Liver (tissue), 9 donors: ENCODE measurements around the gene NUDT8. TPM values are rescaled to one million over a fixed set of nuclear protein-coding genes. Genes with fewer than 3 reads are reported as not detected.

ENCODE experiments used
- DNase-seq: peaks from one replicate; pipeline ENCODE4 v3.0.0-alpha.2; 2017; ENCODE audit warnings: low spot score
- H3K27ac ChIP-seq, 2 donors: one replicate each; pipeline ENCODE4 v1.7.0; 2013; ENCODE audit warnings: inconsistent platforms in 2 of 2, low read length in 2 of 2, control low read depth in 1 of 2, low read depth in 1 of 2, mild to moderate bottlenecking in 1 of 2
- H3K27me3 ChIP-seq, 4 donors: one replicate each; pipeline versions ENCODE4 v1.6.1 to v1.7.0; 2013; ENCODE audit warnings: low read length in 3 of 4, inconsistent platforms in 1 of 4, mild to moderate bottlenecking in 1 of 4, moderate library complexity in 1 of 4; ENCODE audit not compliant: control insufficient read depth in 4 of 4, insufficient read depth in 4 of 4
- H3K36me3 ChIP-seq, 4 donors: one replicate each; pipeline versions ENCODE4 v1.6.1 to v1.7.0; 2013; ENCODE audit warnings: low read length in 3 of 4, mild to moderate bottlenecking in 3 of 4, low read depth in 1 of 4, moderate library complexity in 1 of 4; ENCODE audit not compliant: control insufficient read depth in 4 of 4, insufficient read depth in 3 of 4
- H3K4me1 ChIP-seq, 4 donors: one replicate each; pipeline versions ENCODE4 v1.6.1 to v1.7.0; 2013; ENCODE audit warnings: low read length in 3 of 4, mild to moderate bottlenecking in 3 of 4, moderate library complexity in 1 of 4; ENCODE audit not compliant: control insufficient read depth in 4 of 4, insufficient read depth in 4 of 4
- H3K4me3 ChIP-seq, 3 donors: one replicate each; pipeline versions ENCODE4 v1.6.1 to v1.7.0; 2013; ENCODE audit warnings: low read length in 3 of 3, control low read depth in 1 of 3, low read depth in 1 of 3, mild to moderate bottlenecking in 1 of 3
- H3K9ac ChIP-seq, 2 donors: one replicate each; pipeline ENCODE4 v1.7.0; 2013; ENCODE audit warnings: low read length in 2 of 2, mild to moderate bottlenecking in 2 of 2, moderate library complexity in 2 of 2, control low read depth in 1 of 2, low read depth in 1 of 2
- H3K9me3 ChIP-seq, 4 donors: one replicate each; pipeline versions ENCODE4 v1.6.1 to v1.7.0; 2013; ENCODE audit warnings: low read length in 3 of 4; ENCODE audit not compliant: control insufficient read depth in 4 of 4
- ATF3 ChIP-seq: IDR thresholded peaks from 2 replicates; pipeline ENCODE4 v1.6.1; 2016; ENCODE audit warnings: antibody characterized with exemption
- EGR1 ChIP-seq, 2 donors: IDR thresholded peaks; 2 replicates each; pipeline ENCODE4 v1.6.1; 2016 to 2018; ENCODE audit warnings: antibody characterized with exemption in 2 of 2, low read depth in 2 of 2
- FOXA1 ChIP-seq: IDR thresholded peaks from 2 replicates; pipeline ENCODE4 v1.6.1; 2016; ENCODE audit warnings: antibody characterized with exemption
- FOXA2 ChIP-seq: IDR thresholded peaks from 2 replicates; pipeline ENCODE4 v1.6.1; 2016; ENCODE audit warnings: antibody characterized with exemption
- GABPA ChIP-seq, 2 donors: IDR thresholded peaks in 1 of 2; conservative IDR thresholded peaks in 1 of 2; 2 replicates each; pipeline ENCODE4 v1.6.1; 2016; ENCODE audit warnings: antibody characterized with exemption in 2 of 2, mild to moderate bottlenecking in 1 of 2, moderate library complexity in 1 of 2
- HNF4A ChIP-seq, 2 donors: conservative IDR thresholded peaks; 2 replicates each; pipeline ENCODE4 v1.6.1; 2016; ENCODE audit warnings: antibody characterized with exemption in 2 of 2, mild to moderate bottlenecking in 2 of 2
- HNF4G ChIP-seq: IDR thresholded peaks from 2 replicates; pipeline ENCODE4 v1.6.1; 2016; ENCODE audit warnings: antibody characterized with exemption
- JUND ChIP-seq, 2 donors: IDR thresholded peaks; 2 replicates each; pipeline ENCODE4 v1.6.1; 2016; ENCODE audit warnings: antibody characterized with exemption in 2 of 2
- NR2F2 ChIP-seq: IDR thresholded peaks from 2 replicates; pipeline ENCODE4 v1.6.1; 2016; ENCODE audit warnings: antibody characterized with exemption
- RAD21 ChIP-seq, 2 donors: IDR thresholded peaks; 2 replicates each; pipeline ENCODE4 v1.6.1; 2016; ENCODE audit warnings: antibody characterized with exemption in 2 of 2, mild to moderate bottlenecking in 2 of 2
- REST ChIP-seq: IDR thresholded peaks from 2 replicates; pipeline ENCODE4 v1.6.1; 2016; ENCODE audit warnings: antibody characterized with exemption, mild to moderate bottlenecking
- SP1 ChIP-seq: IDR thresholded peaks from 2 replicates; pipeline ENCODE4 v1.6.1; 2018; ENCODE audit warnings: antibody characterized with exemption, mild to moderate bottlenecking
- TAF1 ChIP-seq: conservative IDR thresholded peaks from 2 replicates; pipeline ENCODE4 v1.6.1; 2016; ENCODE audit warnings: antibody characterized with exemption, mild to moderate bottlenecking
- YY1 ChIP-seq: IDR thresholded peaks from 2 replicates; pipeline ENCODE4 v1.6.1; 2016; ENCODE audit warnings: antibody characterized with exemption, mild to moderate bottlenecking
- WGBS: extraction: QIAGEN DNeasy Blood & Tissue Kit; methylation state at CpG from one replicate; pipeline ENCODE4 v1.1.7; 2013; 5-methylcytosine and 5-hydroxymethylcytosine counted together
- polyA plus RNA-seq, 2 donors: library from polyadenylated mRNA; stranded (reverse) in 1 of 2; unstranded in 1 of 2; fragments of 200-250 nt in 1 of 2; fragments of >200 nt in 1 of 2; fragmentation: Nextera tagmentation in 1 of 2; extraction: Ambion mirVana in 1 of 2; gene quantifications; one replicate each; pipeline versions ENCODE4 v1.2.1 to v1.2.3, GENCODE V29; 2013 to 2015
- total RNA-seq, 2 donors: library from RNA; depleted of rRNA; stranded (reverse); fragments of >200 nt; gene quantifications; one replicate each; pipeline ENCODE4 v1.2.3, GENCODE V29; 2014
- TF ChIP-seq, protein P1 (sequence below): IDR thresholded peaks from 2 replicates; pipeline ENCODE4 v1.6.1; 2016; ENCODE audit warnings: antibody characterized with exemption
- donor health status: healthy.
- donor health status: healthy.
- donor health status: healthy.
- donor health status: healthy.
- donor health status: healthy.

The NUDT8 gene
- total and polyA plus RNA-seq, 4 donors = 19.5 to 66.9 (median 24.4) TPM

DNA sequence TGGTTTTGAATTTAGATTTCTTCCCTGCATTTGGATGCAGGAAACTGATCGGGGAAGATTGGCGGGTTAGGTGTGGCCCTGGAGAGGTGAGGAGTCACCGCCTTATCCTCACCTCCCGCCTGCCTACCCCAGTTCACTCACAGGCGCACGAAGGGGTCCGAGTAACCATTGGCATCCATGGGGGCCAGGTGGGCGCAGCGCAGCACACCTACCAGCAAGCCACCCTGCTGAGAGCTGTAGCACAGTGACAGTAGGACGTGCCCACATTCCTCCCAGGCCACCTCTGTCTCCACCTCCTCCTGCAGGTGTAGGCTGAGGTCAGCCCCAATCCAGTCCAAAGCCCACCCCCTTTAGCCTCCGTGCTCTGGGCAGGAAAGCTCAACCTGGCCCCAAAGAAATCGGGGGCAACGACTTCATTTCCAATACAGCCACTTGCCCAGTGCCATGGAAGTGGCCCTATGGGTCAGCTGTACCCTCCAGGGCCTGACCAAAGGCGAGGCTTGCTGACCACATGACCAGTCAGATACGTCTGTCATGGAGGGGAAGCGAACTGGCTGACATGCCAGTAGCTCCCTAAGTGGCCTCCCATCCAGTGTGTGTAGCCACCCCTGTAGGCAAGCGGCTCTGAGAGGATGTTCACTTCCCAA lies 16.3 kb downstream of the NUDT8 start:
- H3K9ac ChIP-seq = no peak overlapping the region
- TF ChIP-seq SP1 = no peak
- no peak for TF ChIP-seq ATF3
- TF ChIP-seq HNF4A (conservative IDR thresholded peaks at IDR 0.05) = no peak
- no peaks in the 10 kb centered on the region for H3K9me3 ChIP-seq
- H3K4me1 ChIP-seq = peaks cover 3 to 25% (median 14%) of the 10 kb centered on the region in 4 donors
- no peaks in the 10 kb centered on the region for H3K27me3 ChIP-seq
- H3K27ac ChIP-seq = no peak overlapping the region
- WGBS = 90% methylated on average over 17 of the region's 17 CpGs
- peaks cover 7 to 33% (median 17%) of the 10 kb centered on the region in 4 donors for H3K36me3 ChIP-seq
- H3K4me3 ChIP-seq = no peak overlapping the region
- no peak for DNase-seq

DNA sequence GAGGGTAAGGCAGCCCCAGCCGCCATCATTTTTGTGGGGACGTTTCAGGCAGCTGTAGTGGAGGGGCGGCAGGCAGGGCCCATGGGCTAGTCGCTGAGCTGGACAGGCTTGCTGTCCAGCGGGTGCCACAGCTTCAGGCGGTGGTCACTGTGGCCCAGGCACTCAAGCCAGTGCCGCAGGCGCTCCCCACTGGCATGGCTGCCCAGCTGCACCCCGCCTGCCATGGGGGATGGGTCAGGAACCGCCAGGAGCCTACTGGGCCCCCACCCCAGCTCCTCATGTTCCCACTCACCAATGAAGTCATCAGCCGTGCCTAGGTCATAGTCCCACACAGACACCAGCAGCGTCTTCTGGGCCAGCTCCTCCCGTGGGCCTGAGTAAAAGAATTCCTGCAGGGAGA lies 17.0 kb downstream of the NUDT8 start:
- 95% methylated on average over 13 of the region's 13 CpGs for WGBS
- DNase-seq = no peak
- no peak overlapping the region for H3K4me3 ChIP-seq
- no peaks in the 10 kb centered on the region for H3K27me3 ChIP-seq
- H3K9me3 ChIP-seq = no peaks in the 10 kb centered on the region
- H3K4me1 ChIP-seq = peaks cover 7 to 32% (median 18%) of the 10 kb centered on the region in 4 donors
- TF ChIP-seq NR2F2 (no peak), HNF4A (conservative IDR thresholded peaks at IDR 0.05) (no peak), TAF1 (no peak), REST (no peak), FOXA2 (no peak), YY1 (no peak), EGR1 (IDR thresholded peaks at IDR 0.05; ENCODE audit: low read depth in 2 of 2) (no peak), RAD21 (IDR thresholded peaks at IDR 0.05) (no peak), HNF4G (no peak), FOXA1 (no peak), JUND (IDR thresholded peaks at IDR 0.05) (no peak), GABPA (IDR thresholded peaks at IDR 0.05 in 1 of 2, conservative IDR thresholded peaks at IDR 0.05 in 1 of 2) (no peak), SP1 (no peak)
- TF ChIP-seq, protein P1, sequence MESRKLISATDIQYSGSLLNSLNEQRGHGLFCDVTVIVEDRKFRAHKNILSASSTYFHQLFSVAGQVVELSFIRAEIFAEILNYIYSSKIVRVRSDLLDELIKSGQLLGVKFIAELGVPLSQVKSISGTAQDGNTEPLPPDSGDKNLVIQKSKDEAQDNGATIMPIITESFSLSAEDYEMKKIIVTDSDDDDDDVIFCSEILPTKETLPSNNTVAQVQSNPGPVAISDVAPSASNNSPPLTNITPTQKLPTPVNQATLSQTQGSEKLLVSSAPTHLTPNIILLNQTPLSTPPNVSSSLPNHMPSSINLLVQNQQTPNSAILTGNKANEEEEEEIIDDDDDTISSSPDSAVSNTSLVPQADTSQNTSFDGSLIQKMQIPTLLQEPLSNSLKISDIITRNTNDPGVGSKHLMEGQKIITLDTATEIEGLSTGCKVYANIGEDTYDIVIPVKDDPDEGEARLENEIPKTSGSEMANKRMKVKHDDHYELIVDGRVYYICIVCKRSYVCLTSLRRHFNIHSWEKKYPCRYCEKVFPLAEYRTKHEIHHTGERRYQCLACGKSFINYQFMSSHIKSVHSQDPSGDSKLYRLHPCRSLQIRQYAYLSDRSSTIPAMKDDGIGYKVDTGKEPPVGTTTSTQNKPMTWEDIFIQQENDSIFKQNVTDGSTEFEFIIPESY = no peak
- H3K27ac ChIP-seq = no peak overlapping the region
- H3K36me3 ChIP-seq = peaks cover 7 to 33% (median 16%) of the 10 kb centered on the region in 4 donors
- no peak overlapping the region for H3K9ac ChIP-seq
